ENCODE results near the gene DOCK3.
"Not testable (repeated sequence)": the region's sequence is repeated elsewhere in the genome, so short reads cannot be mapped to it uniquely, and the experiment has no call there.

The DOCK3 gene

DNA sequence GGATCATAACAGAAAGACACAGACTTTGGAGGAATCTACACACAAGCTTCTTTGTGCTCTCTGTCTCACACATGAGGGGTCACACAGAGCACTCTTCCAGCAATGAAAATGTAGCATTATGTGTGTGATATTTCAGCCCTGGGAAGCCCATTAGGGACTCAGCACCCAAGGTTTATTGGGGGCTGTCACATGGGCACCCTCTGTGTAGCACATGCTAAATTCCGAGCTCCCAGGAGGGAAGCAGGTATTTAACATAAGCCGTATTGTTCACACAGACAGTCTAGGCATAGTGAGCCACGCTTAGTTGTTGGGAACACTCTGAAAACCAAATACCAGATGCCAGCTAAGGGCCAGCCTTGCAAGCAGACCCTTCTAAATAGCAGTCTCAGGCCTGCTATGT, 448.8 kb downstream of the DOCK3 start:
- DNase-seq = no peak

DNA sequence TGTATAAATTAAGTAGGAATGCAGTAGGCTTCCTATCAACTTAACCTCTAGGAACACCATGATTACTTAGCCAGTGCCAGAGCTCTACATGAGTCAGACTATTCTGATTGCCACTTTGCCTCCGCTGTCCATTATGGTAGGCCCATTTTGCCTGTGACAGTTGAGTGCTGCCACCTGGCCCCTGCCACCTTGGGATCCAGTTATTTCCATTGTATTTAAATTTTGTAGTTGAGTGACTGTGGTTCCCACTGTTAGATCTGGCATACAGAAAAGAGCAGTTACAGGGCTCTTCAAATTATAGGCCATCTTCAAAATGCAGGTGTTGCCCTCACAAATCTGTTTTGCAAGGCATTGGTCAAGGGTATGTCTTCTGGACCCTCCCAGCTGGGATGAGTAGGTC, 456.9 kb downstream of the DOCK3 start:
- not testable (repeated sequence) for DNase-seq

DNA sequence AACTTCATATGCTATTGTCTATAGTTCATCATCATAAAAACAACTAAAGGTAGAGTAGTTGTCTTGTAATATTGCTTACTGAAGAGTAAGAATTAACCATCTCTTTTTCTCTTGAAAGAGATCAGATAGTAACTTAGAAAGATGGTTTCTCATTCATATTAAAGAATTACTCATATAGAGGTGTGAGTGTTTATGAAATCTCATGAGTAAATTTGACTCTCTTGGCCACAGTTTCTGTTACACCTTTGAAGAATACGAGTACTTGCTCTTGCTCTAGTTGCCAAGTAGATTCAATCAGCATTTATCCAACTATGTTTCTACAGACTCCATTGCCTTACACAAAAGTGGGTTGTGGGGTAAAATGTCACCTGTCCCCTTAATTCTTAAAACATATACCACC, 463.0 kb downstream of the DOCK3 start:
- DNase-seq = no peak

DNA sequence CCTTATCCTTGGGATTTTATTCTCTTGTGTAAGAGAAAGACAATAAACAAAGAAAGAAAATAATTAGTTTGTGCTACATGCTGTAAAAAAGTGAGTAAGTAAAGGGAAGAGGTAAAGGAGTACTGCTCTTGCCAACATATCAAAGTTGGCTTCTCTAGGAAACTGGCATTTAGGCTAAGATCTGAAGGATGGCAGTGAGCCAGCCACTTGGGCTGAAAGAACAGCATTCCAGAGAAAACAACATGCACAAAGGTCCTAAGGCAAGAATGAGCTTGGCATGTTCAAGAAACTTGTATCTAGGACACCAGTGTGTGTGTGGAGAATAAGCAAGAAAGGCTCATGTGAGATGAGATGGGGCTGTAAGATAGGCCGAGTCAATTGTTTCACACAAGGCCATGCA, 464.9 kb downstream of the DOCK3 start:
- DNase-seq = no peak

DNA sequence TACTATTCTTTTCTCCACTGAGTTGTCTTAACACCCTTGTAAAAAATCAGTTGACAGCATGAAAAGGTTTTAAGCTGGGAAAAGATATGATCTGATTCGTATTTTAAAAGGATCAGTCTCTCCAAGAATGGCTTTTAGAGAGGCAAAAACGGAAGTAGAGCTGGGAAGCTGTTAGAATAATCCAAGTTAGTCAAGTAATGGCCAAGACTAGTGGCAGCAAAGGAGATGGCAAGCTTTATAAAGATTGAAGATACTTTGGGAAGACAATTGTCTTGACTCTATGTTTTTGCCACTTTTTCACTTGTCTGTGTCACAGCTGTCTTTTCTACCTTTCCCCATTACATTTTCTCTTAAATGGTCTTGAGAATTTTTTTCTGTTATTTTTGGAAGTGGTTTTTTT, 466.8 kb downstream of the DOCK3 start:
- DNase-seq = no peak

DNA sequence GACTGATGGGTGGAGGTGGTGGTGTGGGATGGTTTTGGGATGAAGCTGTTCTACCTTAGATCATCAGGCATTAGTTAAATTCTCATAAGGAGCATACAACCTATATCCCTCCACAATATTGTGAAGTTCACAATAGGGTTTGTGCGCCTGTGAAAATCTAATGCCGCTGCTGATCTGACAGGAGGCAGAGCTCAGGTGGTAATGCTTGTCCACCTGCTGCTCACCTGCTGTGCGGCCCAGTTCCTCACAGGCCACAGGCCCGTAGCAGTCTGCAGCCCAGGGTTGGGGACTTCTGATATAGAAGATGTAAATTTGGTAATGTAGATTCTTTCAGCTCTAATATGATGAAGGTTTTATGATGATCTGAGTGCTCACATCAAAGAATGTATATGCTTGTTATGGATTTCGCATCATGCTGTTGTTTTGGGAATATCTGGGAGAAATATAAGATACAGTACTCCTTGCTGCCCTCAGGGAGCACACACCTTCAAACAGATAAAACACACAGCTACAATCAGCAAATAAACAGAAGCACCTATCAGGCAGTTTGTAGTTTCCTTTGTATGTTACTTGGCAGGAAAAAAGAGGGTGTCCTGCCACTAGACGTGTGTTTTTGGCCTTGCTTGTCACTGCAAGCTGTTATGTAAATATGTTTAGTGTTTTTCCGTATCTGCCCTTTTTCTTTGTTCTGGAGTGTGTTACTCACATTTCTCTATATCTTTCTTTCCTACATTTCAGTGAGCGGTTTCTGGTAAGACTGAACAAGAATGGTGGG, 471.3 kb downstream of the DOCK3 start:
- DNase-seq = no peak

DNA sequence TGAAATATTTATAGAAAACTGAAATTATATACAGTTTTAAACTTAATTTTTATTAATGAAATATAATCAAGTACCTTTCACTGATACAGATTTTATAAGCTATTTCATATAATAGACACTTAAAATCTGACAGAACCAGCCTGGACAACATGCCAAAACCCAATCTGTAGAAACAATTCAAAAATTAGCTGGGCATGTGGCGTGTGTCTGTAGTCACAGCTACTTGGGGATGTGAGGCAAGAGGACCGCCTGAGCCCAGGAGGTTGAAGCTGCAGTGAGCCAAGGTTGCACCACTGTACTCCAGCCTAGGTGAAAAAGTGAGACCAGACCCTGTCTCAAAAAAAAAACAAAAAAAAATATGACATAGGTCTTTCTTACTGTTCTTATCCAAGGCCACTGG, 472.1 kb downstream of the DOCK3 start:
- no peak for DNase-seq

DNA sequence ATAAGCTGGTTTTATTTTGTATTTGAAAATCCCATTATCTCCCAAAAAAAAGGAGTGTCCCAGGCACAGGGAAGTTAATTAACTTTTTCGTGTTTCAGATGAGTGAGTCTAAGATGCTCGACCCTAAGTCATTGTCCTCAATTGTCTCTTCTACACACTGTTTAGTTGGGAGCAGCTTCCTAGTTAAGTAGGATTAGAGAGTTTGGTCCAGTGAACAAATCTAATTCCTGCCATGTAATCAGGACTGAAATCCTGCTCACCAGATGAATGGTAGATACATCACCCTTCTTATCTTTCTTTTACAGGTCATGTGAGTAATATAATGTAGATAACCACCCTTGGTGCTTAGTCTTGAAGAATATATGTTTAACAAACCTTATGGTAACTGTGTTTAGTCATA, 481.4 kb downstream of the DOCK3 start:
- no peak for DNase-seq

DNA sequence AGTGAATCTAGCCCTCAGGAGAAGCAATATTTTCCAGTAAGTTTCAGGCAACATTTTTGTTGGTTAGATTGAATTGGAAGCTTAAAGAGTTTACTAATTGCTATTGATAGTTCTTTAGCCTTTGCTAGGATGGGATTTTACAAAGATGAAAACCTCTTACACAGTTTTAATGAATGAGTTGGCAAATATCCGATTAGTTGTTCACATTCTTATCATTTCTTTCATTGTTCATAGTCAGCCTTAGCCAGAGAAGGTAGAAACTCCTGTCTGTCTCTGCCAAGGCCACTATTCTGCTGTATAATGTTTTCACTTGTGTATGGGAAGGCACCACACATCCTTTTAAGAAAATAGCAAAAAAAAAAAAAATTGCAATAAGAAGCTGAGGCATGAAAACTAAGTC, 488.3 kb downstream of the DOCK3 start:
- DNase-seq = no peak

DNA sequence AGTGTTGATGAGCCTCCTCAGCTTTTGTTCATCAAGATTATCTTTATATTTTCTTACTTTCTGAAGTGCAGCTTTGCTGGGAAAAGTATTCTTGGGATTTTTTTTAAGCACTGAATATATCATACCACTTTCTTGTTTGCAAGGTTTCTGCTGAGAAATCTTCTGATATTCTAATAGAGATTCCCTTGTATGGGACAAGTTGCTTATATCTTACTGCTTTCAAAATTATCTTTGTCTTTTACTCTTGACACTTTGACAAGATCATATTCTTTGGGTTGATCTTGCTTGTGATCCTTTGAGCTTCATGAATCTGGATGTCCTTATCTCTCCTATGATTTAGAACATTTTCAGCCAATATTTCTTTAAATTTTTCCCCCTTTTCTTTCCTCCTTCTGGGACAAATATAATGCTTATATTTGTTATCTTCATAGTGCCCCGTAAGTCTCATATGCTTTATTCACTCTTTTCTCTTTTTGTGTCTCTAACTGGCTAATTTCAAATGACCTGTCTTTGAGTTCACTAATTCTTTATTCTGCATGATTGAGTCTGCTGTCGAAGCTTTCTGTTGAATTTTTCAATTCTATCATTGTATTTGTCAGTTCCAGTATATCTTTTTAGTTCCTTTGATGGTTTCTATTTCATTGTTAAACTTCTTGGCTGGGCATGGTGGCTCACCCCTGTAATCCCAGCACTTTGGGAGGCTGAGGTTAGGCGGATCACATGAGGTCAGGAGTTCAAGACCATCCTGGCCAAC, 499.0 kb downstream of the DOCK3 start:
- no peak for DNase-seq

DNA sequence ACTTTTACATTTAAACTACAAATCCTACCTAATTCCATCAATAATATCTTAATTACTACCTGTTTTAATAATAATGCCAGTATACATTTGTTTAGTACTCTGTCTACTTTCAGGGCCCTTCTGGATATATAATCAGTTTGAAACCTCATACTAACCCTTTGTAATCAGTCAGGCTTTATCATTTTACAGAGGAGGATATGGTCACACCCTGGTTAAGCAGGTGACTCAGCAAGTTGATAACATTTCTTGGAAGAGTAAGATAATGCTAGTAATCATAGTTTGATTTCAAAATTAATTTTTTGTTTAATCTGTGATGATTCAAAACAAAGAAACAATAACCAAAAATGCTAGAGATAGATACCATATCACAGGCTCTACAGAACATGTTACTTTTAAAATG, 502.2 kb downstream of the DOCK3 start:
- DNase-seq = no peak

DNA sequence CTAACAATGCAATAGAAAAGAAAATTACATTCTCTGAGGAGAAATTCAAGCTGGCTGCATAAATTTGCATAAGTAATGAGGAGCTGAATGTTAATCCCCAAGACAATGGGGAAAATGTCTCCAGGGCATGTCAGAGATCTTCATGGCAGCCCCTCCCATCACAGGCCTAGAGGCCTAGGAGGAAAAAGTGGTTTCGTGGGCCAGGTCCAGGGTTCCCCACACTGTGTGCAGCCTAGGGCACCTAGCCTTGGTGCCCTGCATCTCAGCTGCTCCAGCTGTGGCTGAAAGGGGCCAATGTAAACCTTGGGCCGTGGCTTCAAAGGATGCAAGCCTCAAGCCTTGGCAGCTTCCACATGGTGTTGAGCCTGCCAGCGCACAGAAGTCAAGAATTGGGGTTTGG, 511.7 kb downstream of the DOCK3 start:
- DNase-seq = not testable (repeated sequence)

DNA sequence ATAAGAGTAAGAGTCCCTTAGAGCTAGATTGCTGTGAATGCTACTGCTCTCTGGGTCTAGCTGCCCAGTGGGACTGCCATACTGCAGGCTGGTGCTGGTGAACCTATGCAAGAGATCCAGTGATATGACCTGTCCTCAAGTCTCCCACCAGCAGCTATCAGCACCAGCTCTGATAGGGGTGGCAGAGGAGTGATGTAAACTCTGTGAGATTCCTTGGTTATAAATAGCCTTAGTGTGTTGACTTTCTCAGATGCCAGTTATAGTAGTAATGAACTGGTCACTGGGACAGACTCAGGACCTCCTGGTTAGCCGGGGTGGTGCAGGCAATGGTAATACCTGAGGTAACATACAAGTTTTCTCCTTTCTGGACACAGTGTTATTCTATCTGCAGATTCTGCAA, 515.5 kb downstream of the DOCK3 start:
- no peak for DNase-seq

DNA sequence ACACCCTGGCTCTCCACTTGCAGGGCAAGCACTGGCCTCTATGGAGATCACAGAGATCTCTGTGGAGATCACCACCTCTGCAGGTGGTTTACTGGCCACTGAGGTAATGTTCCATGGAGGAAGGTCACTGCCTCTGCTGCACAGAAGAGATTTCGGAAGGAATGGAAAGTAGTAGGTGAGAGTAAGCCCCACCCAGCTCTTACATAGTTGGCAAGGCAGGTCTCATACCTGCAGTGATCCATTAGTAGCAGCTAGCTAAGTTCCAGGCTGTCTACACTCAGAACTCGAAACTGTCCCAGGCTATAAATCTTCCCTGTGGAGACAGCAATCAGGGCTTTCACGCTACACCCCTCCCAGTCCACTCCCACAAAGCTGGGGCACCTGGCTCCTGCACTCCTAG, 516.1 kb downstream of the DOCK3 start:
- DNase-seq = no peak

DNA sequence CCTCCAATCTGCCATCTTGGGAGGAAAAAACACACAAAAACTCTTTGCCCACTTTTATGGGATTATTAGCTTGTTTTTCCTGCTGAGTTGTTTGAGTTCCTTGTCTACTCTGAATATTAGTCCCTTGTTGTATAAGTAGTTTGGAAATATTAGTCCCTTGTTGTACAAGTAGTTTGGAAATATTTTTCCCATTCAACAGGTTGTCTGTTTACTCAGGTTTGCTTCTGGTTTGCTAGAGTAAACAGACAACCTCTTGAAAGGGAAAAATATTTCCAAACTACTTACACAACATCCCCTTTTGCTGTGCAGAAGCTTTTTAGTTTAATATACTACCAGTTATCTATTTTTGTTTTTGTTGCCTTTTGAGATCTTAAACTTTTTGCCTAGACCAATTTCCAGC, 517.0 kb downstream of the DOCK3 start:
- DNase-seq = no peak

DNA sequence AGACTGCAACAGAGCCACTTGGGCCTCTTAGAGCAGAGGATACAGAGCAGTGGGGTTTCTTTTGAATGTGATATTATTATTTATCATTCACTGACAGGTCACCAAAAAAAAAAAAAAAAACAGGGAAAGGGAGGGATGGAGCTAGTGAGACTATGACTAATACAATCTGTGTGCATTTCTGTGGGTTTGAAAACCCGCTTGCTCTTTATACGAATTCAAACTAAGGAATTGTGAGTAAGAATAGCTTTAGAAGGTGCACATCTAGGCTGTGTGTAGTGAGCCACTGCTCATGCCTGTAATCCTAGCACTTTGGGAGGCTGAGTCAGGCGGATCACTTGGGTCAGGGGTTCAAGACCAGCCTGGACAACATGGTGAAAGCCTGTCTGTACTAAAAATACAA, 523.8 kb downstream of the DOCK3 start:
- no peak for DNase-seq

DNA sequence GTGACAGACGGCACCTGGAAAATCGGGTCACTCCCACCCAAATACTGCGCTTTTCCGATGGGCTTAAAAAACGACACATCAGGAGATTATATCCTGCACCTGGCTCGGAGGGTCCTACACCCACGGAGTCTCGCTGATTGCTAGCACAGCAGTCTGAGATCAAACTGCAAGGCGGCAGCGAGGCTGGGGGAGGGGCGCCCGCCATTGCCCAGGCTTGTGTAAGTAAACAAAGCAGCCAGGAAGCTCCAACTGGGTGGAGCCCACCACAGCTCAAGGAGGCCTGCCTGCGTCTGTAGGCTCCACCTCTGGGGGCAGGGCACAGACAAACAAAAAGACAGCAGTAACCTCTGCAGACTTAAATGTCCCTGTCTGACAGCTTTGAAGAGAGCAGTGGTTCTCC, 524.6 kb downstream of the DOCK3 start:
- not testable (repeated sequence) for DNase-seq

DNA sequence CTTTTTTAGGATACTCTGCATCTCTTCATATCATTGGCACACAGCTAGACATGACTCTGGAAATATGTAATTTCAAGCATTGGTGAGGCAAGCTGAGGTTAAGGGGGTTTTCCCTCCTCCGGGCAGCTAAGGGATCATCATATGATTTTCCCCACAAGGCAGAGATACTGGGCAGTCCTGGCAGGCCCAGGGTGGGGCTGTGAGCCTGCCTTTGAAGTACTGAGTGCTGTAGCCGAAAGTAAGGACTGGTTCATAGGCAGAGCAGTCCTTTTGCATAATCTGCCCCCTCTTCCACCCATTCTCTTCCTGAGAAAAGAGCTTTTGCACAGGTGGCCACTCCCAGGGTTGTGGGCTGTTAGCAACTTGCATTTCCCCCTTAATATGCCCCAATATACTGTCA, 541.6 kb downstream of the DOCK3 start:
- DNase-seq = no peak

DNA sequence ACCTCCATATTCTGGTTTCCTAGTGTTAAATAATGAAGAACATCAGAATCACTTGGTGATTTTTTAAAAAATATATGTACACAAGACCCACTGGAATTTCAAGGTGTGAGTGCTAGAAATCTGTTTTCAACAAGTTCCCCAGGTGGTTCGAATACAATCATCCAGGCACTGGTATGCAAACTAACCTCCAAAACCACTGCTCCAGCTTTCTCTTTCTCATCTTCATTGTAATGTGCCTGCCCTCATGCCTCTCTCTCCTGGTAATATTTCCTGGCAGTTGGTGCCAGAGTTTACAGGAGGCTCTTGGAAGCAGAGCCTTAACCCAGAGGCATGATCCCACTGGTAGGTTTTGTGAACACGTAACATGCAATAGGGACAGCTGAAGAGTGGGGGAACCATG, 547.2 kb downstream of the DOCK3 start:
- DNase-seq = no peak

DNA sequence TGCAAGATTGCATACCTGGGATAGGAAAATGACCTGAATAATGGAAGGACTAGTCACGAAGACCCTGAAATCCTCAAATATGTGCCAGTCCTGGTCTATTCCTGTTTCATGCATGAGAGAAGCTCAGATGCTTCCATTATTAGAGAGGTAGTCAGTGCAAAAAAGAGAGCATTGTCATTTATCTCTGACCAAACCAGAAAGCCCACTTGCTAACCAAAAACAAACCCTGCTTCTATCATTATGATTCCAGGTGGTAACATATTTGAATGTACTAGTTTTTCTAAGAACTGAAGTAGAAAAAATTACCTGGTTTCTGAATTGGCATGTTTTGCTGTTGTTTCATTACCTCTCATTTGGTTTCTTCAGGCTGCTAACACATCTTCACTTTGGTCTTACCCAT, 549.6 kb downstream of the DOCK3 start:
- DNase-seq = no peak

DNA sequence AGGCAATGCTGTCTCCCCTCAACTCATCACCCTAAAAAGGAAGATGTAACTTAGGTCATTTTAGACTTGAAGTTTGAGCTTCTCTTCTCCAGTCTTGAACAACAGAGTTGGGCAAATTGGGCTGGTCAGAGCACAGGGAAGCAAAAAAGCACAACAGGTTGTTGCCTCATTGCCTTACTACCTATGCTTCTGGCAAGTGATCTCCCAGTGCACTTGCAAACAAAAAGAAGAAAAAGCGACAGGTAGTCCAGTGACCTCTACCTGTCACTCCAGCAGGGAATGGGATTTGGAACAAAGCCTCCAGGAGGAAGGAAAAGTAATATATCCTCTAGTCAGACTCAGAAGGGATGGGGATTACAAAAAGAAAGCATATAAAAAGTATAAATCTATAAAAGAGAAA, 550.1 kb downstream of the DOCK3 start:
- DNase-seq = no peak

DNA sequence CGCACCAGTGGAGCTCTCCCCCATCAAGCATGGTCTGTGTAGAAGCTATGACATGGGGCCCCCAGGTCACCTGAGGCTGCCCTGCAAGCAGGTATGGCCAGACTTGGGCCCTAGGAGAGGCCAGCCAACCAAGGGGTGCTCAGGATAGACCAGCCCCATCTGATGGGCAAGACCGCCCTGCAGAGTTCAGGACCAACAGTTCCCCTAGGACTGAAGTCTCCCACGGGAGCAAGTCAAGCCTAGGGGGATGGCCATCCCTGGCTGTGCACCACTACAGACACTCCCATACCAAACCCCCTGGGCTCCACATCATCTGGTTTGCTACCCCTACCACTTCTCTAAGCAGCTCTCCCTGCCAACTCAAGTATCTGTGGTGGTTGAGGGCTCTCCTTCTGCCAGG, 568.2 kb downstream of the DOCK3 start:
- no peak for DNase-seq

DNA sequence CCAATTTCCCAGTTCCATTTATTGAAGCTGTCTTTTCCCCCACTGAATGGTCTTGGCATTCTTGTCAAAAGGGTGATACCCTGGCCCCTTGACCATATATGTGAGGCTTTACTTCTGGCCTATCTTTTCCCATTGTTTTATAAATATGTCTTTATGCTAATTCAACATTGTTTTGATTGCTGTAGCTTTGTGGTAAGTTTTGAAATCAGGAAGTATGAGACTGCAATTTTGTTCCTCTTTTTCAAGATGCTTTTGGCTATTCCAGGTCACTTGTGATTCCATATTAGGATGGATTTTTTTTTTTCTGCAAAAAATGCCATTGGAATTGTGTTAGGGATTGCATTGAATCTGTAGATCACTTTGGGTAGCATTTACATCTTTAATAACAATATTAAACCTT, 569.2 kb downstream of the DOCK3 start:
- no peak for DNase-seq

DNA sequence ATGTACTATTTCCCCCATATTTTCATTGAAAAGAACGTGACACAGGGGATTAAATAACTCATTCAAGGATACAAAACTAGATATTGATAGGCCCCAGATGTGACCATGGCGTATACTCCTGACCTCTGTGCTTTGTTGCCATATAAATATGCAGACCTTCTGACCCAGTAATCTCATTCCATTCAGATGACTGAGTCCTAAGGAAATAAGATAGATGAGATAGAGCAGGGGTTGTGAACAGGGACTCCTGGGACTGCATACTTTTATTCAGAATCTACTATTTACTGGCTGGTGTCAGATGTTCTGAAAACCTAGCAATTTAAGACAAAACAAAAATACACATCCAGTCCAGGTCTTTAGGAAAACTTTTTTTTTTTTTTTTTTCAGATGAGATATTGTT, 571.1 kb downstream of the DOCK3 start:
- no peak for DNase-seq

DNA sequence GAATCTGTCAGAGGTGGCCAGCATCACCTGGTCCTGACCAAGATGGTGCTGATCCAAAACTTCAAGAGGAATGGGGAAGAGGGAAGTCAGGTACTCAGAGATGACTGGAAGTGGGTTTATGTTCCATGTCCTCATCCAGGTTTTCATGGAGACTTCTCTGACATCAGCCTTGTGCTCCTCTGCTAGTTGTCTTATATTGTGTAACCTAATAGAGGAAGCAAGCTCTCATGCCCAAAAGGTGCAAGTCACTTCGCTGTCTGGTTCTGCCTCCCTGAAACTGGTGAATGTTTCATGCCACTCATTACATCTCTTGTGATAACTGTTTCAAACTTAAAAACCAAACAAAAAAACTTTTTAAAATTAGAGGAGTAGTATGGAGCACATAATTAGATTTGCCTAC, 583.1 kb downstream of the DOCK3 start:
- DNase-seq = no peak

All from NCI-H1930 (cell line).